Endodermal cell (in vitro differentiated cells): ENCODE data around the gene IQCF6. TPM values are rescaled to one million over a fixed set of nuclear protein-coding genes. Genes with fewer than 3 reads are reported as not detected.
A peak's percentile ranks its signal among the peaks of the same experiment; 100 is the strongest.

Experiments
- DNase-seq: peaks from one replicate; pipeline ENCODE4 v3.0.0-alpha.2; 2017
- H3K27ac ChIP-seq: 2 replicates; pipeline ENCODE4 v1.5.1; 2013; ENCODE audit warnings: mild to moderate bottlenecking, low read depth, low read length, moderate library complexity
- H3K27me3 ChIP-seq: 2 replicates; pipeline ENCODE4 v1.6.1; 2013; ENCODE audit warnings: mild to moderate bottlenecking, low read length, moderate library complexity; ENCODE audit not compliant: insufficient read depth, control insufficient read depth, poor library complexity, severe bottlenecking
- H3K36me3 ChIP-seq: 2 replicates; pipeline ENCODE4 v1.7.0; 2013; ENCODE audit warnings: mild to moderate bottlenecking, low read length, moderate library complexity; ENCODE audit not compliant: control insufficient read depth, insufficient read depth
- H3K4me1 ChIP-seq: one replicate; pipeline ENCODE4 v1.7.0; 2013; ENCODE audit warnings: low read length; ENCODE audit not compliant: control insufficient read depth, insufficient read depth
- H3K4me3 ChIP-seq: 2 replicates; pipeline ENCODE4 v1.5.1; 2013; ENCODE audit warnings: mild to moderate bottlenecking, low read length, moderate library complexity
- H3K9ac ChIP-seq: 2 replicates; pipeline ENCODE4 v1.6.1; 2013; ENCODE audit warnings: mild to moderate bottlenecking, low read length, moderate library complexity; ENCODE audit not compliant: poor library complexity, severe bottlenecking; ENCODE audit errors: extremely low read depth
- H3K9me3 ChIP-seq: 2 replicates; pipeline ENCODE4 v1.6.1; 2013; ENCODE audit warnings: mild to moderate bottlenecking, low read length, moderate library complexity; ENCODE audit not compliant: control insufficient read depth
- H3K27ac Mint-ChIP-seq: 2 replicates; pipeline ENCODE4 v1.8.0; 2020; ENCODE audit warnings: mixed read lengths
- H3K27me3 Mint-ChIP-seq: 2 replicates; pipeline ENCODE4 v1.8.0; 2021; ENCODE audit warnings: mild to moderate bottlenecking, mixed read lengths; ENCODE audit not compliant: insufficient read depth
- H3K36me3 Mint-ChIP-seq: 2 replicates; pipeline ENCODE4 v1.8.0; 2020; ENCODE audit warnings: low read depth, mixed read lengths
- H3K4me1 Mint-ChIP-seq: 2 replicates; pipeline ENCODE4 v1.8.0; 2020; ENCODE audit warnings: mixed read lengths
- H3K4me3 Mint-ChIP-seq: 2 replicates; pipeline ENCODE4 v1.8.0; 2020; ENCODE audit warnings: mild to moderate bottlenecking, moderate library complexity, mixed read lengths
- H3K9me3 Mint-ChIP-seq: 2 replicates; pipeline ENCODE4 v1.8.0; 2020; ENCODE audit warnings: mild to moderate bottlenecking, mixed read lengths
- CTCF ChIP-seq: fragments of 200-600 bp; sonication (generic); conservative IDR thresholded peaks from 2 replicates; pipeline ENCODE4 v1.5.0; 2021; ENCODE audit warnings: antibody characterized with exemption, mild to moderate bottlenecking
- WGBS, 2 experiments: methylation state at CpG; one replicate each; pipeline versions ENCODE4 v1.1.5 to v1.1.7; 2013; ENCODE audit warnings: missing lambda C conversion rate in 2 of 2, mixed read lengths in 1 of 2; ENCODE audit not compliant: insufficient coverage in 1 of 2, insufficient read length in 1 of 2; 5-methylcytosine and 5-hydroxymethylcytosine counted together
- total RNA-seq, 2 donors: library from RNA; stranded (reverse); fragmentation: NEBNext Ultra II Directional in 1 of 2; extraction: Animal tissue kit (Norgen Biotek cat#: 25700) in 1 of 2; gene quantifications; 2 replicates in 1 of 2; 3 replicates in 1 of 2; pipeline ENCODE4 v1.2.1, GENCODE V29; 2021

IQCF6 gene
- total RNA-seq, 2 donors from 2014 or later: not detected

GRCh38 chr3:51735950-51736349, 43.1 kb downstream of the IQCF6 start:
- Mint-ChIP-seq H3K4me1 (peaks cover 12% of the 10 kb centered on the region), H3K36me3 (no peaks in the 10 kb centered on the region), H3K9me3 (no peaks in the 10 kb centered on the region), H3K27me3 (peaks cover 3% of the 10 kb centered on the region), H3K4me3 (no peak overlapping the region), H3K27ac (no peak overlapping the region)
- no peak for TF ChIP-seq CTCF
- Histone ChIP-seq H3K4me3 (no peak overlapping the region), H3K9ac (no peak overlapping the region), H3K27ac (no peak overlapping the region), H3K36me3 (no peaks in the 10 kb centered on the region), H3K27me3 (no peaks in the 10 kb centered on the region), H3K4me1 (peaks cover 6% of the 10 kb centered on the region), H3K9me3 (peaks cover 5% of the 10 kb centered on the region)
- 97 to 100% methylated on average over 1 to 2 of the region's 2 CpGs for WGBS, 2 experiments
- no peak for DNase-seq

- Mint-ChIP-seq H3K9me3 (no peaks in the 10 kb centered on the region), H3K36me3 (no peaks in the 10 kb centered on the region), H3K4me3 (peak overlapping the region; percentile 34), H3K27ac (peak overlapping the region; percentile 91), H3K27me3 (peaks cover 3% of the 10 kb centered on the region), H3K4me1 (peaks cover 12% of the 10 kb centered on the region)
- Histone ChIP-seq H3K36me3 (no peaks in the 10 kb centered on the region), H3K9me3 (peaks cover 5% of the 10 kb centered on the region), H3K9ac (no peak overlapping the region), H3K27ac (no peak overlapping the region), H3K27me3 (no peaks in the 10 kb centered on the region), H3K4me1 (peaks cover 6% of the 10 kb centered on the region), H3K4me3 (peak overlapping the region; percentile 71)
- WGBS, 2 experiments: 83% methylated on average over 3 of the region's 3 CpGs; no CpG with 5 or more reads in 1 of the 2 experiments
- DNase-seq: no peak
- no peak for TF ChIP-seq CTCF
These were observed 44.0 kb downstream of the IQCF6 start for GRCh38 chr3:51735039-51735438.

- Mint-ChIP-seq H3K4me1 (peaks cover 12% of the 10 kb centered on the region), H3K9me3 (no peaks in the 10 kb centered on the region), H3K36me3 (no peaks in the 10 kb centered on the region), H3K27me3 (peaks cover 3% of the 10 kb centered on the region), H3K27ac (peak overlapping the region; percentile 91), H3K4me3 (peak overlapping the region; percentile 34)
- H3K27ac ChIP-seq: no peak overlapping the region
- TF ChIP-seq CTCF: no peak
- WGBS, 2 experiments: 37 to 58% methylated on average over 2 to 3 of the region's 3 CpGs
- H3K27me3 ChIP-seq: no peaks in the 10 kb centered on the region
- H3K9ac ChIP-seq: peak overlapping the region; percentile 39
- DNase-seq: no peak
- H3K36me3 ChIP-seq: no peaks in the 10 kb centered on the region
- peaks cover 6% of the 10 kb centered on the region for H3K4me1 ChIP-seq
- H3K4me3 ChIP-seq: peak overlapping the region; percentile 71
- H3K9me3 ChIP-seq: peaks cover 5% of the 10 kb centered on the region
These were observed 44.5 kb downstream of the IQCF6 start for GRCh38 chr3:51734572-51734907.
